NAMALWA (cell line): ENCODE measurements around the gene RPAP3.
"Not testable (repeated sequence)": the region's sequence is repeated elsewhere in the genome, so short reads cannot be mapped to it uniquely, and the experiment has no call there.

ENCODE experiments used
- DNase-seq: peaks from one replicate; pipeline ENCODE4 v3.0.0-alpha.2; 2015; ENCODE audit warnings: low spot score

RPAP3 gene

GRCh38 chr12:47679785-47680184, 26.0 kb downstream of the RPAP3 start:
- no peak for DNase-seq

GRCh38 chr12:47672068-47672467, 33.8 kb downstream of the RPAP3 start:
- DNase-seq: no peak

GRCh38 chr12:47667935-47668334, 37.9 kb downstream of the RPAP3 start:
- DNase-seq: not testable (repeated sequence)

- DNase-seq: no peak
These were observed 53.2 kb downstream of the RPAP3 start for GRCh38 chr12:47652521-47653234.

GRCh38 chr12:47651368-47652254, 54.2 kb downstream of the RPAP3 start:
- peak; percentile 78 for DNase-seq

GRCh38 chr12:47650469-47650868, 55.4 kb downstream of the RPAP3 start:
- DNase-seq: no peak

GRCh38 chr12:47649381-47649780, 56.4 kb downstream of the RPAP3 start:
- no peak for DNase-seq

GRCh38 chr12:47648056-47648579, 57.7 kb downstream of the RPAP3 start:
- no peak for DNase-seq

- not testable (repeated sequence) for DNase-seq
These were observed 63.5 kb downstream of the RPAP3 start for GRCh38 chr12:47642310-47642709.

- DNase-seq: peak; percentile 63
These were observed 68.7 kb downstream of the RPAP3 start for GRCh38 chr12:47636908-47637780.

- DNase-seq: not testable (repeated sequence)
These were observed 70.1 kb downstream of the RPAP3 start for GRCh38 chr12:47635770-47636169.

- no peak for DNase-seq
These were observed 71.7 kb downstream of the RPAP3 start for GRCh38 chr12:47634127-47634526.

GRCh38 chr12:47621960-47622359, 83.9 kb downstream of the RPAP3 start:
- no peak for DNase-seq

GRCh38 chr12:47617476-47617875, 88.4 kb downstream of the RPAP3 start:
- no peak for DNase-seq

GRCh38 chr12:47616440-47616839, 89.4 kb downstream of the RPAP3 start:
- DNase-seq: no peak

- DNase-seq: no peak
These were observed 90.1 kb downstream of the RPAP3 start for GRCh38 chr12:47615711-47616110.

- DNase-seq: no peak
These were observed 91.3 kb downstream of the RPAP3 start for GRCh38 chr12:47614521-47614920.

- no peak for DNase-seq
These were observed 92.9 kb downstream of the RPAP3 start for GRCh38 chr12:47612953-47613352.

- DNase-seq: no peak
These were observed 93.9 kb downstream of the RPAP3 start for GRCh38 chr12:47611906-47612305.
